ENCODE results near the gene ZSCAN31.

The ZSCAN31 gene

DNA sequence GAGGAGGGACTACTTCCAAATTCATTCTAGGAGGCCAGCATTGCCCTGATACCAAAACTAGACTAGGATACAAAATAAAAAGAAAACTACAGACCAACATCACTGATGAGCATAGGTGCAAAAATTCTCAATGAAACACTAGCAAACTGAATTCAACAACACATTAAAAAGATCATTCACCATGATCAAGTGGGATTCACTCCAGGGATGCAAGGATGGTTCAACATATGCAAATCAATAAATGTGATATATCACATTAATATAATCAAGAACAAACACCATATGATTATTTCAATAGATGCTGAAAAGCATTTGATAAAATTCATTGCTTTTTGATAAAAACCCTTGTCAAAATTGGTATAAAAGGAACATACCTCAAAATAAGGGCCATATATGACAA lies 44.4 kb downstream of the ZSCAN31 start:
- TF ChIP-seq FOXM1 (IDR thresholded peaks at IDR 0.05; ENCODE audit: borderline replicate concordance, low read depth), result no peak
- TF ChIP-seq YY1 (IDR thresholded peaks at IDR 0.05; ENCODE audit: low read depth), result no peak
- TF ChIP-seq, protein P1, sequence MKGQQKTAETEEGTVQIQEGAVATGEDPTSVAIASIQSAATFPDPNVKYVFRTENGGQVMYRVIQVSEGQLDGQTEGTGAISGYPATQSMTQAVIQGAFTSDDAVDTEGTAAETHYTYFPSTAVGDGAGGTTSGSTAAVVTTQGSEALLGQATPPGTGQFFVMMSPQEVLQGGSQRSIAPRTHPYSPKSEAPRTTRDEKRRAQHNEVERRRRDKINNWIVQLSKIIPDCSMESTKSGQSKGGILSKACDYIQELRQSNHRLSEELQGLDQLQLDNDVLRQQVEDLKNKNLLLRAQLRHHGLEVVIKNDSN (IDR thresholded peaks at IDR 0.05), result no peak
- TF ChIP-seq TAF1 (IDR thresholded peaks at IDR 0.05; ENCODE audit: low read depth), result no peak
- TF ChIP-seq, protein P2, sequence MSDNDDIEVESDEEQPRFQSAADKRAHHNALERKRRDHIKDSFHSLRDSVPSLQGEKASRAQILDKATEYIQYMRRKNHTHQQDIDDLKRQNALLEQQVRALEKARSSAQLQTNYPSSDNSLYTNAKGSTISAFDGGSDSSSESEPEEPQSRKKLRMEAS (IDR thresholded peaks at IDR 0.05), result no peak
- no peak for TF ChIP-seq EP300 (IDR thresholded peaks at IDR 0.05; ENCODE audit: borderline replicate concordance)
- TF ChIP-seq EGR1 (IDR thresholded peaks at IDR 0.05), result no peak
- TF ChIP-seq TEAD4 (IDR thresholded peaks at IDR 0.05), result no peak
- no peak for TF ChIP-seq TCF12 (IDR thresholded peaks at IDR 0.05; ENCODE audit: low read depth)
- no peak for TF ChIP-seq ZBTB7A (IDR thresholded peaks at IDR 0.05; ENCODE audit: low read depth)
- no peak for TF ChIP-seq CEBPB (IDR thresholded peaks at IDR 0.05)
- no peak for TF ChIP-seq NFIC (IDR thresholded peaks at IDR 0.05)
- TF ChIP-seq, protein P3, sequence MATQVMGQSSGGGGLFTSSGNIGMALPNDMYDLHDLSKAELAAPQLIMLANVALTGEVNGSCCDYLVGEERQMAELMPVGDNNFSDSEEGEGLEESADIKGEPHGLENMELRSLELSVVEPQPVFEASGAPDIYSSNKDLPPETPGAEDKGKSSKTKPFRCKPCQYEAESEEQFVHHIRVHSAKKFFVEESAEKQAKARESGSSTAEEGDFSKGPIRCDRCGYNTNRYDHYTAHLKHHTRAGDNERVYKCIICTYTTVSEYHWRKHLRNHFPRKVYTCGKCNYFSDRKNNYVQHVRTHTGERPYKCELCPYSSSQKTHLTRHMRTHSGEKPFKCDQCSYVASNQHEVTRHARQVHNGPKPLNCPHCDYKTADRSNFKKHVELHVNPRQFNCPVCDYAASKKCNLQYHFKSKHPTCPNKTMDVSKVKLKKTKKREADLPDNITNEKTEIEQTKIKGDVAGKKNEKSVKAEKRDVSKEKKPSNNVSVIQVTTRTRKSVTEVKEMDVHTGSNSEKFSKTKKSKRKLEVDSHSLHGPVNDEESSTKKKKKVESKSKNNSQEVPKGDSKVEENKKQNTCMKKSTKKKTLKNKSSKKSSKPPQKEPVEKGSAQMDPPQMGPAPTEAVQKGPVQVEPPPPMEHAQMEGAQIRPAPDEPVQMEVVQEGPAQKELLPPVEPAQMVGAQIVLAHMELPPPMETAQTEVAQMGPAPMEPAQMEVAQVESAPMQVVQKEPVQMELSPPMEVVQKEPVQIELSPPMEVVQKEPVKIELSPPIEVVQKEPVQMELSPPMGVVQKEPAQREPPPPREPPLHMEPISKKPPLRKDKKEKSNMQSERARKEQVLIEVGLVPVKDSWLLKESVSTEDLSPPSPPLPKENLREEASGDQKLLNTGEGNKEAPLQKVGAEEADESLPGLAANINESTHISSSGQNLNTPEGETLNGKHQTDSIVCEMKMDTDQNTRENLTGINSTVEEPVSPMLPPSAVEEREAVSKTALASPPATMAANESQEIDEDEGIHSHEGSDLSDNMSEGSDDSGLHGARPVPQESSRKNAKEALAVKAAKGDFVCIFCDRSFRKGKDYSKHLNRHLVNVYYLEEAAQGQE (IDR thresholded peaks at IDR 0.05; ENCODE audit: low read depth), result no peak

DNA sequence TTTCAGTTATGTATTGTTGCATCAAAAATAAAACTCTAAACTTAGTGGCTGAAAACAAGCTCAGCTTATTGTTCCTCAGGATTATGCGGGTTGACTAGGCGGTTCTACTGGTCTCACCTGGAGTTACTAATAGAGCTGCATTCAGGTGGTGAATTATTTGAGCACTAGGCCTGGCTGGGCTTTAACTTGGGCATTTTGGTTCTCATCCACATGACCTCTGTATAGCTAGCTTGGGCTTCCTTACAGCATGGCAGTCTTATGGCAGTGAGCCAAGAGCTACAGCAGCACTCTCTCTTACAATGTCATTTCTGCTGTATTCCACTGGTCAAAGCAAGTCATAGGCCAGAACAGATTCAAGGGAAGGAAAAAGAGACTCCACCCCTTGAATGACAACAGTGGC lies 53.0 kb downstream of the ZSCAN31 start:
- TF ChIP-seq TCF12 (IDR thresholded peaks at IDR 0.05; ENCODE audit: low read depth), result no peak
- TF ChIP-seq YY1 (IDR thresholded peaks at IDR 0.05; ENCODE audit: low read depth), result 0 out of 2 replicates have a peak, but pooled peaks have one; percentile 43
- 0 out of 2 replicates have a peak, but pooled peaks have one; percentile 29 for TF ChIP-seq NFIC (IDR thresholded peaks at IDR 0.05)

DNA sequence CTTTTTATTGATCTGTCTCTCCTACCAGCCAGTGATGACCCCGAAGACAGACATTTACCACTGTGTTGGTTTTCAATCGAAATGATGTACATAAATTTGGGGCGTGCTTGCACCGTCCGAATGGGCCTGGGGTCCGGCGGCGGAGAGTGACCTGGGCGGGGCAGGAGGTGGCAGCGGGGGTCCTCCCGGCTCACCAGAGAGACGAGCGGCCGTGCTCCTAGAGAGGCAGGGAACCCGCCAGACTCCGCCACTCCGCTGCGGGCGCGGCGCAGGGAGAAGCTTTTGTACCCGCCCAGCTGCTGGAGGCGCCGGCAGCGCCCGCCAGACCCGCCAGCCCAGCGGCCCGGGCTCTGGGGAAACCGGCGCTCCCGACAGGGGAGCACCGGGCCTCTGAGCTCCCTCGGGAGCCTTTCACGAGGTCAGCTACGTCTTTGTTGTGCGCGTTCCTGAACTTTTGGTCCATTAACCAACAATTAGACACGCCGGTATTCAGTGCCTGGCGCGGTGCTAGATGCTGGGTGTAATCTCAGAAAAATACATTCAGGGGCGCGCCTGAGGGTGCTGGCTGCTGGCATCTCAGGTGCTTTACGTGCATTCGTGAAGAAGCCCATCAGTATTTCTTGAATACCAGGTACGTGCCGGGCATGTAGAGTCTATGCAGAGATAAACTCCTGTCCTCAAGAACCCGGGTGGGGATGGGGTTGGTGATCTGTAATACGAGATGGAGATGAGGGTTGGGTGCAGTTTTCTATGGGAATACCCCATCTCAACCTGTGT lies 54.5 kb downstream of the ZSCAN31 start, which contains the start of gene PGBD1:
TSS of gene PGBD1 (plus strand) at position 285 of the 777 bp plus-strand sequence. CDS start 2,242 bp downstream, outside the sequence.
- TF ChIP-seq ZBTB7A (IDR thresholded peaks at IDR 0.05; ENCODE audit: low read depth), result no peak; the same call in 1 of the 2 replicates
- TF ChIP-seq TAF1 (IDR thresholded peaks at IDR 0.05; ENCODE audit: low read depth), result peak; percentile 84
- peak; percentile 43; the same call in 1 of the 2 replicates for TF ChIP-seq TCF12 (IDR thresholded peaks at IDR 0.05; ENCODE audit: low read depth)
- TF ChIP-seq, protein P2 (IDR thresholded peaks at IDR 0.05), result peak; percentile 24; the same call in 1 of the 2 replicates
- no peak for TF ChIP-seq CREB1 (IDR thresholded peaks at IDR 0.05; ENCODE audit: low read depth)
- 0 out of 2 replicates have a peak, but pooled peaks have one; percentile 3 for TF ChIP-seq TEAD4 (IDR thresholded peaks at IDR 0.05)
- no peak; the same call in 1 of the 2 replicates for TF ChIP-seq RAD21 (IDR thresholded peaks at IDR 0.05; ENCODE audit: low read depth)
- TF ChIP-seq, protein P3 (IDR thresholded peaks at IDR 0.05; ENCODE audit: low read depth), result no peak

DNA sequence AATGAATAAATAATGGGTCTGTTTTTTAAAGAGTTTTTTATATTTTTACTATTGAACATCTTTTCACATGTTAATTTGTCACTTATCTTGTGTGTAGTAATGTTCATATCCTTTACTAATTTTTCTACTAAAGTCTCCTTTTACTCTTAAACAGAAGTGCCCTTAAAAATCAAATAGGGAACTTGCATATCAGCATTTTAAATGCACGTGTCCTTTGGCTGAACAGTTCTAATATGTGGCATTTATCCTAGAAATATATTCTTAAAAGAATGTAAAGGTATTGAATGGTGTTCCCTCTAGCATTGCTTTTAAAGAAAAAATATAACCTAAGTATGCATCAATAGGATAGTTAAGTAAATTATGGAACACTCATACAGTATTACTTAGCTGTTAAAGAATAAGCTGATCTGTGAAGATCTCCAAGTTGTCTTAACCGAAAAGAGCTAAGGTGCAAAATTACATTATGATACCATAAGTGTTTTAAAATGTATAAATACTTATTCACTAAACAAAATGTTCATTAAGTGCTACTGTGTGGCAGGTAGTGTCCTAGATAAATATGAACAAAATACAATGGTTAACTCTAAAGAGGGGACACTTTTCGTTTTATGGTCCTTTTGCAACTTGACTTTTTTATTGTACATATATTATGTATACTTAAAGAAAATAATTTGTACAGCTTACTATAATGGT lies 55.2 kb downstream of the ZSCAN31 start:
- TF ChIP-seq, protein P1 (IDR thresholded peaks at IDR 0.05), result no peak
- TF ChIP-seq CEBPB (IDR thresholded peaks at IDR 0.05), result no peak
- TF ChIP-seq TEAD4 (IDR thresholded peaks at IDR 0.05), result no peak
- TF ChIP-seq EP300 (IDR thresholded peaks at IDR 0.05; ENCODE audit: borderline replicate concordance), result no peak
- no peak for TF ChIP-seq RAD21 (IDR thresholded peaks at IDR 0.05; ENCODE audit: low read depth)
- TF ChIP-seq NFIC (IDR thresholded peaks at IDR 0.05), result no peak
- TF ChIP-seq, protein P3 (IDR thresholded peaks at IDR 0.05; ENCODE audit: low read depth), result no peak
- no peak for TF ChIP-seq YY1 (IDR thresholded peaks at IDR 0.05; ENCODE audit: low read depth)
- no peak for TF ChIP-seq FOXM1 (IDR thresholded peaks at IDR 0.05; ENCODE audit: borderline replicate concordance, low read depth)
- no peak for TF ChIP-seq ZBTB7A (IDR thresholded peaks at IDR 0.05; ENCODE audit: low read depth)
- no peak for TF ChIP-seq TCF12 (IDR thresholded peaks at IDR 0.05; ENCODE audit: low read depth)
- TF ChIP-seq TAF1 (IDR thresholded peaks at IDR 0.05; ENCODE audit: low read depth), result no peak
- TF ChIP-seq EGR1 (IDR thresholded peaks at IDR 0.05), result no peak
- TF ChIP-seq, protein P2 (IDR thresholded peaks at IDR 0.05), result no peak

All from Ishikawa (cell line).